ENCODE data around the gene MB21D2. TPM values are rescaled to one million over a fixed set of nuclear protein-coding genes. Genes with fewer than 3 reads are reported as not detected.
"Not testable (repeated sequence)": the region's sequence is repeated elsewhere in the genome, so short reads cannot be mapped to it uniquely, and the experiment has no call there.

MB21D2 gene
- total RNA-seq, 2 experiments from 2014 or later, result 0.06 TPM; not detected in 1

DNA sequence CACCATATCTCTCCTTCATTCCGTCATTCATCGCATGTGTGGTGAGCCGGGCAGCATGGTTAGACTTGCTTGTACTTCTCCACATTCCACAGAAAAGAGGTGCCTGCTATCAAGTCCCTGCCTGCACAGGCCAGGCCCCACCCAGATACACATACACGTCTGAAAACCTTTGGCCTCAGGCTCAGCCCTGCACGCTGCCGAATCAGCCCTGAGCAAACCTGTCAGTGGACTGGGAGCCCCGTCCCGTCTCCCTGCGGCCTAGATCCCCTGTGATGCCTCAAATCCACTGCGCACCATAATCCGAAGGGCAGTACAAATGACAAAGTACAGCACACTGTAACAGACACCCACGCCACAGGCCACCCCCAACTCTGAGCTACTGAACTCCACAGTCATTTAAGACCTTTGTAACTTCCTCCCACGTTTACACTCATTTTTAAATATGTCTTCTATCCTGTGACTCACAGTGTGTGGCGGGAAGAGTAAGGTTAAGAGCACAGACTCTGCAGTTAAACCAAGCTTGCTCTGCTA lies 67.1 kb downstream of the MB21D2 start:
- ChIA-PET POLR2A (no interaction called here), CTCF (ENCODE audit: unreplicated experiment) (no interaction called here)
- intact Hi-C loops (cut with micrococcal nuclease; ENCODE audit: unreplicated experiment), result no loop called here
- Histone ChIP-seq H3K4me1 (ENCODE audit: insufficient read depth, low read length, poor library complexity, severe bottlenecking) (no peaks in the 10 kb centered on the region), H3K4me3 (ENCODE audit: low read depth, low read length, poor library complexity, severe bottlenecking) (no peak overlapping the region), H3K79me2 (ENCODE audit: insufficient read depth, low read depth, low read length) (no peaks in the 10 kb centered on the region), H3K9me2 (ENCODE audit: insufficient read depth, low read length) (no peaks in the 10 kb centered on the region), H3K9me3 (ENCODE audit: low read length) (no peaks in the 10 kb centered on the region), H3K36me3 (ENCODE audit: insufficient read depth, low read length) (no peaks in the 10 kb centered on the region), H3K27ac (ENCODE audit: low read depth, low read length, poor library complexity, severe bottlenecking) (no peak overlapping the region), H2AFZ (ENCODE audit: low read length) (no peak overlapping the region), H4K20me1 (ENCODE audit: insufficient read depth, low read length) (no peaks in the 10 kb centered on the region), H3K4me2 (ENCODE audit: low read length) (no peak overlapping the region)
- DNase-seq (ENCODE audit: low spot score), result no peak
- BruUV-seq (replicated peaks), result no TSS peak
- TF ChIP-seq, protein P1, sequence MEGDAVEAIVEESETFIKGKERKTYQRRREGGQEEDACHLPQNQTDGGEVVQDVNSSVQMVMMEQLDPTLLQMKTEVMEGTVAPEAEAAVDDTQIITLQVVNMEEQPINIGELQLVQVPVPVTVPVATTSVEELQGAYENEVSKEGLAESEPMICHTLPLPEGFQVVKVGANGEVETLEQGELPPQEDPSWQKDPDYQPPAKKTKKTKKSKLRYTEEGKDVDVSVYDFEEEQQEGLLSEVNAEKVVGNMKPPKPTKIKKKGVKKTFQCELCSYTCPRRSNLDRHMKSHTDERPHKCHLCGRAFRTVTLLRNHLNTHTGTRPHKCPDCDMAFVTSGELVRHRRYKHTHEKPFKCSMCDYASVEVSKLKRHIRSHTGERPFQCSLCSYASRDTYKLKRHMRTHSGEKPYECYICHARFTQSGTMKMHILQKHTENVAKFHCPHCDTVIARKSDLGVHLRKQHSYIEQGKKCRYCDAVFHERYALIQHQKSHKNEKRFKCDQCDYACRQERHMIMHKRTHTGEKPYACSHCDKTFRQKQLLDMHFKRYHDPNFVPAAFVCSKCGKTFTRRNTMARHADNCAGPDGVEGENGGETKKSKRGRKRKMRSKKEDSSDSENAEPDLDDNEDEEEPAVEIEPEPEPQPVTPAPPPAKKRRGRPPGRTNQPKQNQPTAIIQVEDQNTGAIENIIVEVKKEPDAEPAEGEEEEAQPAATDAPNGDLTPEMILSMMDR (conservative IDR thresholded peaks at IDR 0.05; ENCODE audit: low read length), result no peak
- TF ChIP-seq EZH2phosphoT487 (IDR thresholded peaks at IDR 0.05; ENCODE audit: borderline replicate concordance, low read depth, low read length), result no peak

DNA sequence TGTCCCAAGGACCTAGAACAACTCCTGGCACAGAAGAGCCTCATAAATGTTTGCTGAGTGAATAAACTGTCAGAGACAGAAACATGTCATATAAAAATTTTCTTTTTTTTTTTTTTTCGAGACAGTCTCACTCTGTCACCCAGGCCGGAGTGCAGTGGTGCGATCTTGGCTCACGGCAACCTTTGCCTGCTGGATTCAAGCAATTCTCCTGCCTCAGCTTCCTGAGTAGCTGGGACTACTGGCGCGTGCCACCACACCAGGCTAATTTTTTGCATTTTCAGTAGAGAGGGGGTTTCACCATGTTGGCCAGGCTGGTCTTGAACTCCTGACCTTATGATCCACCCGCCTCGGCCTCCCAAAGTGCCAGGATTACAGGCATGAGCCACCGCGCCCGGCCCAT lies 67.8 kb downstream of the MB21D2 start:
- H3K4me1 ChIP-seq (ENCODE audit: insufficient read depth, low read length, poor library complexity, severe bottlenecking); H2AFZ ChIP-seq (ENCODE audit: low read length); POLR2A ChIA-PET; H3K4me3 ChIP-seq (ENCODE audit: low read depth, low read length, poor library complexity, severe bottlenecking); H3K27ac ChIP-seq (ENCODE audit: low read depth, low read length, poor library complexity, severe bottlenecking); intact Hi-C loops (cut with micrococcal nuclease; ENCODE audit: unreplicated experiment); CTCF ChIA-PET (ENCODE audit: unreplicated experiment); DNase-seq (ENCODE audit: low spot score); H3K36me3 ChIP-seq (ENCODE audit: insufficient read depth, low read length); H3K4me2 ChIP-seq (ENCODE audit: low read length); H3K79me2 ChIP-seq (ENCODE audit: insufficient read depth, low read depth, low read length); H3K9me2 ChIP-seq (ENCODE audit: insufficient read depth, low read length); BruUV-seq (replicated peaks); H3K9me3 ChIP-seq (ENCODE audit: low read length); H4K20me1 ChIP-seq (ENCODE audit: insufficient read depth, low read length): not testable (repeated sequence)

DNA sequence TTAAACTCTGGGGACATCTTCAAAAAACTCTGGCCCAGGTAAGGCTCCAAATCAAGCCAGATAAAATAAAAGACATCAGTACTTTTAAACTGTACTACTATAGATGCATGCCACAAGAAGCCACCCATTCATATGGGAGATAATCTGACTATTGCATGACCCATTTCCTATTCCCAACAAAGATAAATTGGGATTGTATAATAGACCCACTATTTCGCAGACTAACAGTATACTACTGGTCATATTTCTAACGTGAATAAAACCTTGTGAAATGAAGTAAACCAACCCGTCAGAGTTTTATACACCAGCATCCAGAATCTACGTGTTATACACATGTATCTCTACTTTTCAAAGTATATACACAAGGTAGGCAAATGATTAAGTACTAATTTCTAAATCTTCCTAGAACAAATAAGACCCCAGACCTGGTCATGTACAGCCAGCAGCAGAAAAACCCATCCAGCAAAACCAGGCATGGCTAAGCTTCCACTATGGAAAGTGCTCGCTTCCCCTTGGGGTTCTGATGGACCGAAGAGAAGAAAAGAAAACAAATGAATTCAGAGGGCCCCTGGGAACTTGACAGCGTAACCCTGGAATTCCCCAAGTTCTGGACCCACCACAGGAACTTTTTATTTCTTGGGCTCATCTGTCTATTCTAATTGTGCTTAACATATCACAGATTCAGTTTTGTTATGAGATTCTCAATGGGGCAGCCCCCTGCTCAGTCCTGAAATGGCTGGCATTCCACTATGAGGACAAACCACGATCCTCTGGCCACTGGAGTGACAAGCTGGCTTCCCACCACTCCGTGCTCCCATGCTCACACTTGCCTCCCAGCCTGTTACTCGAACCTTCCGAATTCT lies 69.1 kb downstream of the MB21D2 start:
- no peaks in the 10 kb centered on the region for H3K79me2 ChIP-seq (ENCODE audit: insufficient read depth, low read depth, low read length)
- no TSS peak for BruUV-seq (replicated peaks)
- H2AFZ ChIP-seq (ENCODE audit: low read length), result no peak overlapping the region
- no peak overlapping the region for H3K27ac ChIP-seq (ENCODE audit: low read depth, low read length, poor library complexity, severe bottlenecking)
- no peaks in the 10 kb centered on the region for H3K9me3 ChIP-seq (ENCODE audit: low read length)
- no peaks in the 10 kb centered on the region for H3K9me2 ChIP-seq (ENCODE audit: insufficient read depth, low read length)
- no peaks in the 10 kb centered on the region for H4K20me1 ChIP-seq (ENCODE audit: insufficient read depth, low read length)
- no peak overlapping the region for H3K4me3 ChIP-seq (ENCODE audit: low read depth, low read length, poor library complexity, severe bottlenecking)
- DNase-seq (ENCODE audit: low spot score), result no peak
- no peaks in the 10 kb centered on the region for H3K4me1 ChIP-seq (ENCODE audit: insufficient read depth, low read length, poor library complexity, severe bottlenecking)
- ChIA-PET CTCF (ENCODE audit: unreplicated experiment) (no interaction called here), POLR2A (no interaction called here)
- H3K36me3 ChIP-seq (ENCODE audit: insufficient read depth, low read length), result no peaks in the 10 kb centered on the region
- TF ChIP-seq, protein P1 (conservative IDR thresholded peaks at IDR 0.05; ENCODE audit: low read length), result no peak
- no peak for TF ChIP-seq EZH2phosphoT487 (IDR thresholded peaks at IDR 0.05; ENCODE audit: borderline replicate concordance, low read depth, low read length)
- H3K4me2 ChIP-seq (ENCODE audit: low read length), result no peak overlapping the region
- intact Hi-C loops (cut with micrococcal nuclease; ENCODE audit: unreplicated experiment), result no loop called here

Data from OCI-LY7 (cell line).